Measurements from ENCODE around the gene BEGAIN. TPM values are rescaled to one million over a fixed set of nuclear protein-coding genes. Genes with fewer than 3 reads are reported as not detected.

BEGAIN gene
- total RNA-seq, 1 donor from 2014 or later: 1.5 TPM

DNA sequence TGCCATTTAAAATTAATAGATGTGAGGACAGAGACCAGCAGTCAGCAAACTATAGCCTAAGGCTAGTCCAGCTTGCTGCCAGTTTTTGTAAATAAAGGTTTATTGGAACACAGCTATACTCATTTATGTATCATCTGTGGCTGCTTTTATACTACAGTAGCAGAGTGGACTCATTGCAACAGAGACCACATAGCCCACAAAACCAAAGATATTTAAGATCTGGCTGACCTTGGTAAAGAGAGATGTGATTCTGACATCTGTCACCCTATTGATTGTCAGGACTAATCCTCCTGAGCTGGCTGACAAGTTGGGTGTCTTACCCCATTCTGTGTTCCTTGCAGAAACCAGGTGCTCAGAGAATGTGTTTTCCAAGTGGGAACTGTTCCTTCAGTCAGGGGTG is 99.9 kb downstream of the BEGAIN start:
- Histone ChIP-seq H3K27me3 (no peaks in the 10 kb centered on the region), H3K27ac (no peak overlapping the region), H3K36me3 (no peaks in the 10 kb centered on the region), H3K4me3 (no peak overlapping the region), H3K9me3 (no peaks in the 10 kb centered on the region), H3K4me1 (no peaks in the 10 kb centered on the region)
- ATAC-seq: no peak
- TF ChIP-seq, protein P1, sequence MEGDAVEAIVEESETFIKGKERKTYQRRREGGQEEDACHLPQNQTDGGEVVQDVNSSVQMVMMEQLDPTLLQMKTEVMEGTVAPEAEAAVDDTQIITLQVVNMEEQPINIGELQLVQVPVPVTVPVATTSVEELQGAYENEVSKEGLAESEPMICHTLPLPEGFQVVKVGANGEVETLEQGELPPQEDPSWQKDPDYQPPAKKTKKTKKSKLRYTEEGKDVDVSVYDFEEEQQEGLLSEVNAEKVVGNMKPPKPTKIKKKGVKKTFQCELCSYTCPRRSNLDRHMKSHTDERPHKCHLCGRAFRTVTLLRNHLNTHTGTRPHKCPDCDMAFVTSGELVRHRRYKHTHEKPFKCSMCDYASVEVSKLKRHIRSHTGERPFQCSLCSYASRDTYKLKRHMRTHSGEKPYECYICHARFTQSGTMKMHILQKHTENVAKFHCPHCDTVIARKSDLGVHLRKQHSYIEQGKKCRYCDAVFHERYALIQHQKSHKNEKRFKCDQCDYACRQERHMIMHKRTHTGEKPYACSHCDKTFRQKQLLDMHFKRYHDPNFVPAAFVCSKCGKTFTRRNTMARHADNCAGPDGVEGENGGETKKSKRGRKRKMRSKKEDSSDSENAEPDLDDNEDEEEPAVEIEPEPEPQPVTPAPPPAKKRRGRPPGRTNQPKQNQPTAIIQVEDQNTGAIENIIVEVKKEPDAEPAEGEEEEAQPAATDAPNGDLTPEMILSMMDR (IDR thresholded peaks at IDR 0.05): no peak
- intact Hi-C loops (cut with DNase I): no loop called here
- no peak for DNase-seq

Other genes starting within 250 kb of the BEGAIN start
- gene WDR25, start 210.9 kb downstream of the BEGAIN start, total RNA-seq: 7.9 TPM
- gene DLK1, start 139.5 kb upstream of the BEGAIN start, total RNA-seq: not detected
- 15.6 TPM for gene MEG3, start 238.7 kb upstream of the BEGAIN start, total RNA-seq